ENCODE measurements around the gene ARID5B.

The ARID5B gene

DNA sequence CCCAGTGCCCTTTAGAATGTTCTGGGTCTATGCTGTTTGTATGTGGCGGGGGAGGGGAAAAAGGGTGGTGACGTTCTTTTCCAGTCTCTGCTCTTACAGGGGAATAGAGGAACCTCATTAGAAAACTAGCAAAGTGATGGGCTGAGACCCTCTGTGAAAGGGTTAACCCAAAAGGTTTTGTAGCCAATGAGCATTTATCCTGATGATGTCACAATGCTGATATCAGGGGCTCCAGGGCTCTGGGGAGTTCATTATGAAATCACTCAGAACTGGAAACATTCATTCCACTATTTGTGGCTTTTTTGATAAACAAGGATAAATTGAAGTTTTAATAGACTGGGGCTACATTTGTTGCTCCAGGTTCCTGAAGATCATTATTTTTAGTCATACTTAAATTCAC is 71.7 kb downstream of the ARID5B start (continued):
- TF ChIP-seq, protein P1, sequence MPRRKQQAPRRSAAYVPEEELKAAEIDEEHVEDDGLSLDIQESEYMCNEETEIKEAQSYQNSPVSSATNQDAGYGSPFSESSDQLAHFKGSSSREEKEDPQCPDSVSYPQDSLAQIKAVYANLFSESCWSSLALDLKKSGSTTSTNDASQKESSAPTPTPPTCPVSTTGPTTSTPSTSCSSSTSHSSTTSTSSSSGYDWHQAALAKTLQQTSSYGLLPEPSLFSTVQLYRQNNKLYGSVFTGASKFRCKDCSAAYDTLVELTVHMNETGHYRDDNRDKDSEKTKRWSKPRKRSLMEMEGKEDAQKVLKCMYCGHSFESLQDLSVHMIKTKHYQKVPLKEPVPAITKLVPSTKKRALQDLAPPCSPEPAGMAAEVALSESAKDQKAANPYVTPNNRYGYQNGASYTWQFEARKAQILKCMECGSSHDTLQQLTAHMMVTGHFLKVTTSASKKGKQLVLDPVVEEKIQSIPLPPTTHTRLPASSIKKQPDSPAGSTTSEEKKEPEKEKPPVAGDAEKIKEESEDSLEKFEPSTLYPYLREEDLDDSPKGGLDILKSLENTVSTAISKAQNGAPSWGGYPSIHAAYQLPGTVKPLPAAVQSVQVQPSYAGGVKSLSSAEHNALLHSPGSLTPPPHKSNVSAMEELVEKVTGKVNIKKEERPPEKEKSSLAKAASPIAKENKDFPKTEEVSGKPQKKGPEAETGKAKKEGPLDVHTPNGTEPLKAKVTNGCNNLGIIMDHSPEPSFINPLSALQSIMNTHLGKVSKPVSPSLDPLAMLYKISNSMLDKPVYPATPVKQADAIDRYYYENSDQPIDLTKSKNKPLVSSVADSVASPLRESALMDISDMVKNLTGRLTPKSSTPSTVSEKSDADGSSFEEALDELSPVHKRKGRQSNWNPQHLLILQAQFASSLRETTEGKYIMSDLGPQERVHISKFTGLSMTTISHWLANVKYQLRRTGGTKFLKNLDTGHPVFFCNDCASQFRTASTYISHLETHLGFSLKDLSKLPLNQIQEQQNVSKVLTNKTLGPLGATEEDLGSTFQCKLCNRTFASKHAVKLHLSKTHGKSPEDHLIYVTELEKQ (tag by site-specific recombination; IDR thresholded peaks at IDR 0.05; ENCODE audit: borderline replicate concordance) = no peak
- TF ChIP-seq ZNF514 (tag by site-specific recombination; IDR thresholded peaks at IDR 0.05) (no peak), FEZF1 (tag by site-specific recombination; IDR thresholded peaks at IDR 0.05) (peak; percentile 45; the same call in 1 of the 2 replicates), ZXDB (tag by site-specific recombination; IDR thresholded peaks at IDR 0.05) (peak; percentile 70), ZNF423 (tag by site-specific recombination; IDR thresholded peaks at IDR 0.05) (no peak), ZNF2 (tag by site-specific recombination; IDR thresholded peaks at IDR 0.05) (0 out of 2 replicates have a peak, but pooled peaks have one; percentile 35)
- TF ChIP-seq, protein P2, sequence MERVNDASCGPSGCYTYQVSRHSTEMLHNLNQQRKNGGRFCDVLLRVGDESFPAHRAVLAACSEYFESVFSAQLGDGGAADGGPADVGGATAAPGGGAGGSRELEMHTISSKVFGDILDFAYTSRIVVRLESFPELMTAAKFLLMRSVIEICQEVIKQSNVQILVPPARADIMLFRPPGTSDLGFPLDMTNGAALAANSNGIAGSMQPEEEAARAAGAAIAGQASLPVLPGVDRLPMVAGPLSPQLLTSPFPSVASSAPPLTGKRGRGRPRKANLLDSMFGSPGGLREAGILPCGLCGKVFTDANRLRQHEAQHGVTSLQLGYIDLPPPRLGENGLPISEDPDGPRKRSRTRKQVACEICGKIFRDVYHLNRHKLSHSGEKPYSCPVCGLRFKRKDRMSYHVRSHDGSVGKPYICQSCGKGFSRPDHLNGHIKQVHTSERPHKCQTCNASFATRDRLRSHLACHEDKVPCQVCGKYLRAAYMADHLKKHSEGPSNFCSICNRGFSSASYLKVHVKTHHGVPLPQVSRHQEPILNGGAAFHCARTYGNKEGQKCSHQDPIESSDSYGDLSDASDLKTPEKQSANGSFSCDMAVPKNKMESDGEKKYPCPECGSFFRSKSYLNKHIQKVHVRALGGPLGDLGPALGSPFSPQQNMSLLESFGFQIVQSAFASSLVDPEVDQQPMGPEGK (tag by site-specific recombination; IDR thresholded peaks at IDR 0.05) = 0 out of 2 replicates have a peak, but pooled peaks have one; percentile 25

DNA sequence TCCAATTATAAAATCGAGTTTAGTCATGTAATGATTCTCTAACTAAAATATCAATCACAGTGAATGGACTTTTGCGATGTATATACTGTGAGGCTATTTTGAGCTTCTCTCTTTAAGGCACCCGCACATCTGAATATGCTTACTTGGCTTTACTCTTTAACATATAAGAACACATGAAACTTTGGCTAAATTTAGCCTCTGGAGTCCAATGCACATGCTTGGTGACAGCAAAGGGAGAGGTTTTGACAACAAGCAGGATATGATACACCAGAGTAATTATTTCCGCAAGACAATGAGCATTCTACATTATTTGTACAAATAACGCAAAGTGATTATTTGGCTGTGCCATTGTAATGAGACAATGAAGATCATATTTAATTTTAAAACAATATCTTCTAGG is 72.4 kb downstream of the ARID5B start:
- CTCF ChIA-PET = interaction anchor here (1.1 to 1.8 kb wide), 2 partner anchors 15 to 271 kb away, joined by 3 to 4 read pairs; no protein-coding TSS in a partner anchor
- Histone ChIP-seq H3K4me3 (ENCODE audit: low read depth, low read length) (no peak overlapping the region), H3K9me3 (ENCODE audit: control insufficient read depth, insufficient read depth, low read depth, low read length) (no peaks in the 10 kb centered on the region), H3K36me3 (ENCODE audit: control insufficient read depth in 2 of 2, insufficient read depth in 1 of 2, low read length in 2 of 2) (no peaks in the 10 kb centered on the region), H3K4me1 (ENCODE audit: control insufficient read depth, insufficient read depth, low read length) (peaks cover 21% of the 10 kb centered on the region), H3K27ac (ENCODE audit: extremely low read depth, low read depth, low read length) (no peak overlapping the region)
- POLR2A ChIA-PET = no interaction called here
- TF ChIP-seq GFI1B (tag by site-specific recombination; IDR thresholded peaks at IDR 0.05) = no peak
- no peak for TF ChIP-seq ZNF2 (tag by site-specific recombination; IDR thresholded peaks at IDR 0.05)
- no peak for TF ChIP-seq ZNF677 (tag by site-specific recombination; IDR thresholded peaks at IDR 0.05)
- no peak for TF ChIP-seq ZFP69B (tag by site-specific recombination; IDR thresholded peaks at IDR 0.05)
- TF ChIP-seq, protein P3, sequence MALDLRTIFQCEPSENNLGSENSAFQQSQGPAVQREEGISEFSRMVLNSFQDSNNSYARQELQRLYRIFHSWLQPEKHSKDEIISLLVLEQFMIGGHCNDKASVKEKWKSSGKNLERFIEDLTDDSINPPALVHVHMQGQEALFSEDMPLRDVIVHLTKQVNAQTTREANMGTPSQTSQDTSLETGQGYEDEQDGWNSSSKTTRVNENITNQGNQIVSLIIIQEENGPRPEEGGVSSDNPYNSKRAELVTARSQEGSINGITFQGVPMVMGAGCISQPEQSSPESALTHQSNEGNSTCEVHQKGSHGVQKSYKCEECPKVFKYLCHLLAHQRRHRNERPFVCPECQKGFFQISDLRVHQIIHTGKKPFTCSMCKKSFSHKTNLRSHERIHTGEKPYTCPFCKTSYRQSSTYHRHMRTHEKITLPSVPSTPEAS (tag by site-specific recombination; IDR thresholded peaks at IDR 0.05) = no peak
- no peak for TF ChIP-seq MYNN (tag by site-specific recombination; IDR thresholded peaks at IDR 0.05; ENCODE audit: borderline replicate concordance)
- TF ChIP-seq ZBTB8A (tag by site-specific recombination; IDR thresholded peaks at IDR 0.05) = no peak
- no peak for TF ChIP-seq ZNF239 (tag by site-specific recombination; IDR thresholded peaks at IDR 0.05)
- TF ChIP-seq SP2 (tag by site-specific recombination; IDR thresholded peaks at IDR 0.05) = no peak
- no peak for TF ChIP-seq ZNF335 (tag by site-specific recombination; conservative IDR thresholded peaks at IDR 0.05)
- TF ChIP-seq, protein P4, sequence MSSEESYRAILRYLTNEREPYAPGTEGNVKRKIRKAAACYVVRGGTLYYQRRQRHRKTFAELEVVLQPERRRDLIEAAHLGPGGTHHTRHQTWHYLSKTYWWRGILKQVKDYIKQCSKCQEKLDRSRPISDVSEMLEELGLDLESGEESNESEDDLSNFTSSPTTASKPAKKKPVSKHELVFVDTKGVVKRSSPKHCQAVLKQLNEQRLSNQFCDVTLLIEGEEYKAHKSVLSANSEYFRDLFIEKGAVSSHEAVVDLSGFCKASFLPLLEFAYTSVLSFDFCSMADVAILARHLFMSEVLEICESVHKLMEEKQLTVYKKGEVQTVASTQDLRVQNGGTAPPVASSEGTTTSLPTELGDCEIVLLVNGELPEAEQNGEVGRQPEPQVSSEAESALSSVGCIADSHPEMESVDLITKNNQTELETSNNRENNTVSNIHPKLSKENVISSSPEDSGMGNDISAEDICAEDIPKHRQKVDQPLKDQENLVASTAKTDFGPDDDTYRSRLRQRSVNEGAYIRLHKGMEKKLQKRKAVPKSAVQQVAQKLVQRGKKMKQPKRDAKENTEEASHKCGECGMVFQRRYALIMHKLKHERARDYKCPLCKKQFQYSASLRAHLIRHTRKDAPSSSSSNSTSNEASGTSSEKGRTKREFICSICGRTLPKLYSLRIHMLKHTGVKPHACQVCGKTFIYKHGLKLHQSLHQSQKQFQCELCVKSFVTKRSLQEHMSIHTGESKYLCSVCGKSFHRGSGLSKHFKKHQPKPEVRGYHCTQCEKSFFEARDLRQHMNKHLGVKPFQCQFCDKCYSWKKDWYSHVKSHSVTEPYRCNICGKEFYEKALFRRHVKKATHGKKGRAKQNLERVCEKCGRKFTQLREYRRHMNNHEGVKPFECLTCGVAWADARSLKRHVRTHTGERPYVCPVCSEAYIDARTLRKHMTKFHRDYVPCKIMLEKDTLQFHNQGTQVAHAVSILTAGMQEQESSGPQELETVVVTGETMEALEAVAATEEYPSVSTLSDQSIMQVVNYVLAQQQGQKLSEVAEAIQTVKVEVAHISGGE (tag by site-specific recombination; conservative IDR thresholded peaks at IDR 0.05; ENCODE audit: low read depth) = no peak
- no peak for TF ChIP-seq ZBTB20 (tag by site-specific recombination; IDR thresholded peaks at IDR 0.05)
- TF ChIP-seq, protein P5, sequence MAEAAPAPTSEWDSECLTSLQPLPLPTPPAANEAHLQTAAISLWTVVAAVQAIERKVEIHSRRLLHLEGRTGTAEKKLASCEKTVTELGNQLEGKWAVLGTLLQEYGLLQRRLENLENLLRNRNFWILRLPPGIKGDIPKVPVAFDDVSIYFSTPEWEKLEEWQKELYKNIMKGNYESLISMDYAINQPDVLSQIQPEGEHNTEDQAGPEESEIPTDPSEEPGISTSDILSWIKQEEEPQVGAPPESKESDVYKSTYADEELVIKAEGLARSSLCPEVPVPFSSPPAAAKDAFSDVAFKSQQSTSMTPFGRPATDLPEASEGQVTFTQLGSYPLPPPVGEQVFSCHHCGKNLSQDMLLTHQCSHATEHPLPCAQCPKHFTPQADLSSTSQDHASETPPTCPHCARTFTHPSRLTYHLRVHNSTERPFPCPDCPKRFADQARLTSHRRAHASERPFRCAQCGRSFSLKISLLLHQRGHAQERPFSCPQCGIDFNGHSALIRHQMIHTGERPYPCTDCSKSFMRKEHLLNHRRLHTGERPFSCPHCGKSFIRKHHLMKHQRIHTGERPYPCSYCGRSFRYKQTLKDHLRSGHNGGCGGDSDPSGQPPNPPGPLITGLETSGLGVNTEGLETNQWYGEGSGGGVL (tag by site-specific recombination; IDR thresholded peaks at IDR 0.05) = no peak
- TF ChIP-seq, protein P1 (tag by site-specific recombination; IDR thresholded peaks at IDR 0.05; ENCODE audit: borderline replicate concordance) = no peak

Measured in HEK293 (cell line).